ES-I3 (cell line): Measurements from ENCODE around the gene ARGFX.

Source experiments
- H3K36me3 ChIP-seq: 2 replicates; pipeline ENCODE4 v1.6.1; 2013; ENCODE audit warnings: mild to moderate bottlenecking, low read length, control low read depth, moderate library complexity; ENCODE audit not compliant: insufficient read depth
- H3K4me1 ChIP-seq: 2 replicates; pipeline ENCODE4 v1.6.1; 2013; ENCODE audit warnings: mild to moderate bottlenecking, control low read depth, low read length; ENCODE audit not compliant: insufficient read depth
- H3K9ac ChIP-seq: 2 replicates; pipeline ENCODE4 v1.6.1; 2013; ENCODE audit warnings: low read depth, mild to moderate bottlenecking, low read length, moderate library complexity
- H3K9me3 ChIP-seq: 2 replicates; pipeline ENCODE4 v1.6.1; 2013; ENCODE audit warnings: mild to moderate bottlenecking, low read length, moderate library complexity; ENCODE audit not compliant: control insufficient read depth, insufficient read depth

Gene ARGFX

DNA sequence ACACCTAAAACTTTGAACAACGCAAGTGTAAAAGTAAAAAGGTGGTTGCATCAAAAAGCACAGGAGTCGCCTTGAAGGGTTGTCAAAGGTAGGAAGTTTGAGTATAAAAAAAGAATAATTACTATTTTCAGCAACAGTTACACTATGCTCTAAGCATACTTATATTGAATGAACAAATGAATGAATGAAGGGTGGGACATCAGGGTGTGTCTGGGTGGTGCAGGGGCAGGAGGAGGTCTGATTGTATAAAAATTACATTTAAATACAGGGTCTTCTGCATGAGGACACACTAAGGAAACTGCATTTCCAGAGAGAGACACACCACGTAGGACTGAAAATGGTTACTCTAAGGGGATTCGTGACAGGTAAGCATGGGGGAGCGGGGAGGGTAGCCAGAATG lies at the start of gene ARGFX:
Gene ARGFX, plus strand, starts transcription at position 301 of the 400 bp plus-strand sequence. CDS start 2,765 bp downstream, outside the sequence.
- Histone ChIP-seq H3K9ac (no peak within 1 kb of the TSS), H3K4me1 (peaks cover 10% of the 10 kb centered on the region), H3K36me3 (no peaks in the 10 kb centered on the region), H3K9me3 (no peaks in the 10 kb centered on the region)

DNA sequence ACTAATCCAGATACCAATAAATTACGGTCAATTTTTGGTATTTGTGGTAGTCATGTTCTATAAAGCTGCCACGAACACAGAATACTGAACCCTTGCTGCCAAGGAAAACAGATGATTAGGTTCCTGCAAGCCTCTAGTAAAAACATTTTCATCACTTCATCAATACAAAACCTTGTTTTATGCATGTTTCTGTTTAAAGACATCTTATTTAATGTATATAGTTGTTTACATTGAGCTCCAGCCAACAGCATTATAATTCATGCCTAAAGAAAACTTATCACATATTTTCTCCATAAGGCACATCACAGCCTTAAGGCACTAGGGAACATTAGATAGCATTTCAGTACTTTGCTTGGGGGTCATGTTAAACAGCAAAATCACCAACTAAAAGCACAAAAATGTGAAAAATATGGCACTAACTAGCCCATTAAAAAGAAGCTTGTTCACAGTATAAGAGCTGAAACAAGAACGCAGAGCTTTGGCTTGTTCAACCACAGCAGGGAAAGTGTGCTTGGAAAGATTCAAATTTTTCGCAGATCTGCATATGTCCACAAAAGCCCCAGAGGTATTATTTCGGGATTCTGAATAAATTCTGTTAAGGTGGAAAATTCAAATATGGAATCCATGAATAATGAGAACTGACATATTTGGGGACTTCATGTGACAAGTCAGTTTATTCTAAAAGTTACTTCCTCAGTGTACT lies 49.6 kb upstream of the ARGFX start:
- H3K9ac ChIP-seq, result no peak overlapping the region
- peaks cover 3% of the 10 kb centered on the region for H3K36me3 ChIP-seq
- no peaks in the 10 kb centered on the region for H3K4me1 ChIP-seq

GRCh38 chr3:121520510-121520909 lies 47.2 kb upstream of the ARGFX start:
- Histone ChIP-seq H3K9ac (no peak overlapping the region), H3K36me3 (peaks cover 3% of the 10 kb centered on the region), H3K9me3 (no peaks in the 10 kb centered on the region), H3K4me1 (no peaks in the 10 kb centered on the region)

More for the DNA sequence above, 49.6 kb upstream of the ARGFX start:
- H3K9me3 ChIP-seq, result no peaks in the 10 kb centered on the region

DNA sequence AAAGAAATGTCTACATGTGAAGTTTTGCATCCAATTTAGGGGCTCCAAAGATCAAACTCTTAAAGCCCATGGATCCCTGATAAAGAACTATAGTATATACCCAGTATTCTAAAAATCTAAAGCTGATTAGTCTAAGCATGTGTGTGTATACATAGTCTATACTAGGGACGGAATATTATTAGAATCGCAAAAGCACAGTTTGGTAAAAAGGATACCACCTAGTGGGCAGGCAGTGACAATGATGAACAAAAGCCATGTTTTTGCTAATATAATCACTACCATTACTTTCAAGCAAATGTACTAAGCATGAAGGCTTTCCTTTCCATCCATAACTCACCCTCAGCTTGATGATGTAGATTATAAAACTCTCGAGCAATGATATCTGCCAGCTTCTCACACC lies 38.4 kb upstream of the ARGFX start:
- H3K4me1 ChIP-seq, result no peaks in the 10 kb centered on the region
- H3K36me3 ChIP-seq, result peaks cover 17% of the 10 kb centered on the region
- no peak overlapping the region for H3K9ac ChIP-seq
- no peaks in the 10 kb centered on the region for H3K9me3 ChIP-seq

DNA sequence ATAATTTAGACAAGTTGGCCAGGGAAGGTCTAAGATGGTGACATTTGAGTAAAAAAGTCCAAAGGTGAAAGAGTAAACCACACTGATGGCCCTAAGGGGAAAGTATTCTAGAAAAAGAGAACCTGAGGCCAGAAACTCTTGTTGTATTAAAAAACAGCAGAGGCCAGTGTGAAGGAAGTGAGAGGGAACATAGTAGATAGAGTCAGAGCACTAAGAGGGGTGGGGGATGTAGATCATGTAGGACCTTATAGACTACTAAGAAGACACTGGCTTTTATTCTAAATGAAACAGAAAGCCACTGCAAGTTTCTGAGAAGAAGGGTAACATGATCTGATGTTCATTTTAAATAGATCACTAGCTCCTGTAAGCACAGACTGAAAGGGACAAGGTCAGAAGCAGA lies 36.5 kb upstream of the ARGFX start:
- H3K9ac ChIP-seq, result no peak overlapping the region
- H3K36me3 ChIP-seq, result peaks cover 13% of the 10 kb centered on the region
- no peaks in the 10 kb centered on the region for H3K9me3 ChIP-seq
- no peaks in the 10 kb centered on the region for H3K4me1 ChIP-seq

DNA sequence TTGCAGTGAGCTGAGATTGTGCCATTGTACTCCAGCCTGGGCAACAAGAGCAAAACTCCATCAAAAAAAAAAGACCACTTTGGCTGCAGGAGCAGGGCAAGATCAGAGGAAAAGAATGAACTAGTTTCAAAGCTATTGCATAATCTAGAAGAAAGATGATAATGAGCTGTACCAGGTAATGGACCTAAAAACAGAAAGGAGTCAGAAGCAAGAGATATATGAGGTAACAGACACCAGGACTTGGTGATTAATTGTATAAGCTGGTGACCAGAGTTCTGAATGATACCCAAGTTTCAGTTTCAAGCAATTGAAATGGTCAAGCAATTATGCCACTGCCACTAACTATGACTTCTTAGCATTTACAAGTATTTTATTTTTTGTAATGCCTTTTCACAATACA lies 24.8 kb upstream of the ARGFX start:
- Histone ChIP-seq H3K9ac (no peak overlapping the region), H3K9me3 (no peaks in the 10 kb centered on the region), H3K4me1 (no peaks in the 10 kb centered on the region), H3K36me3 (peaks cover 9% of the 10 kb centered on the region)

DNA sequence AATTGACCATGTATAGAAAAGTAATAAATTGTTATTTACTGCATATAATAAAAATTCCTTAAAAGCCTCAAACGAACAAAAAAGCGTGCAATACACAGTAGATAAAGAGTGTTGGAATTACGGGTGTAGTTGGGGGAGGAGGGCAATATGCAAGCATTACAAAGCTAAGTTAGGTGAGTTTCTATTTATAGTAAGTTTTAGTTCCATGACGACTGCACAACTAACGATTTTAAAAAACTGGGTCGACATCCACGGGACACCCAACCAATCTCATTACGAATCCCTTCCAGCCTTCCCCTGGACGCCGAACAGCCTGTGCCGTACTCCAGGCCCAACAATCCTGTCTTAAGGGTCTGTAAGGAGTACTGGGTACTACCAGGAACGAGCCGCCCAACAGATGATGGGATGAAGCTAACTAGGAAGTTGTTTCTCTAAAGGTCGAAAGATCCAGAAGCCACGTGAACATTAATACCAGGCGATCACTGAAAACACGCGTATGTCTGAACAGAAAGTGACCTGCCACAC lies 22.6 kb upstream of the ARGFX start:
- H3K9me3 ChIP-seq, result no peaks in the 10 kb centered on the region
- peaks cover 8% of the 10 kb centered on the region for H3K36me3 ChIP-seq
- peak overlapping the region; percentile 92 for H3K9ac ChIP-seq
- H3K4me1 ChIP-seq, result no peaks in the 10 kb centered on the region

DNA sequence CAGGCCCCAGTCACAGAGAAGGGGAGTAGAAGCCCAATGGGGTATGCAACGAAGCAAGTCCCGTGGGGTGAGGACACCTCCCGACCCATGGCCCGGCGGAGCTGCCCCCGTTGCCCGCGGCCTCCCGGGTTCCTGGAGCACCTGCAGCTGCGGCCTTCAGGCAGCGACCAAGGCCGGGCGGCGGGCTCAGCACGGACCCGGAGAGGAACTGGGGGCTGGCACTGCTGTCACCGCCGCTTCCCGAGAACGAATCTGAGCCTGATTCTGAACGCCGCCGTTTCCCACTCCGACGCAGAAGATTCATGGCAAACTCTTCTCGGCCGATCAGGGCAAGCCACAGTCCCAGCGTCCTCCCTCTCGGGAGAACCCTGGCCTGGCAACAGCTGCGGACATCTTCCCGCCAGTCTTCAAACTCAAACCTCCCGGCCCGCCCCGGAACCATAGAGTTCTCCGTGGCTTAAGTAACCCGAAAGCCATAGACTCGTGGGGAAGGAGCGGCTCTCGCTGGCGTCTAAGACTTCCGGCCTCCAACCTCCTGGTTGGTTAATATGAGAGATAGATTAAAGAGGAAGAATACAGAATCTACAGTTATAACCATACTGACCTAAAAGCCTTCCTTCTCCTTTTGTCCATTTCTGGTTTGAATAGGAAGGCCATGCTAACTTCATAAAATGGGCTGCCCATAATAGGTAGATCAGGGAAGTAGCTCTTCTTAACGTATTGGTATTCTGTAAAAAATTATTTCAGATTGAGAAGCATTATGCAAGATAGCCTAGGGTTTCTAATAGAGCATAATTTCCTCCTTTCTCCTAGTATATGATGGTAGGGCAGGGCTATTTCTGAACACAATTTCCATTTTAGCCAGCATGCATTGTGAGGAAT lies 21.9 kb upstream of the ARGFX start, which contains the start of gene POLQ:
Gene POLQ, minus strand, starts transcription at position 415 of the 882 bp plus-strand sequence. Its CDS starts 111 bp downstream, at position 304.
- no peaks in the 10 kb centered on the region for H3K9me3 ChIP-seq
- H3K36me3 ChIP-seq, result peaks cover 5% of the 10 kb centered on the region; the same call in 1 of the 2 replicates
- peak within 1 kb of the TSS; percentile 92 for H3K9ac ChIP-seq
- H3K4me1 ChIP-seq, result 0 out of 2 replicates have a peak, but pooled peaks cover 3% of the 10 kb centered on the region

GRCh38 chr3:121552379-121552778 lies 15.4 kb upstream of the ARGFX start:
- H3K36me3 ChIP-seq, result no peaks in the 10 kb centered on the region
- no peak overlapping the region for H3K9ac ChIP-seq
- 0 out of 2 replicates have a peak, but pooled peaks cover 3% of the 10 kb centered on the region for H3K4me1 ChIP-seq
- 0 out of 2 replicates have a peak, but pooled peaks cover 4% of the 10 kb centered on the region for H3K9me3 ChIP-seq

GRCh38 chr3:121552797-121553196 lies 15.0 kb upstream of the ARGFX start:
- Histone ChIP-seq H3K36me3 (no peaks in the 10 kb centered on the region), H3K4me1 (0 out of 2 replicates have a peak, but pooled peaks cover 3% of the 10 kb centered on the region), H3K9ac (no peak overlapping the region), H3K9me3 (0 out of 2 replicates have a peak, but pooled peaks cover 4% of the 10 kb centered on the region)

DNA sequence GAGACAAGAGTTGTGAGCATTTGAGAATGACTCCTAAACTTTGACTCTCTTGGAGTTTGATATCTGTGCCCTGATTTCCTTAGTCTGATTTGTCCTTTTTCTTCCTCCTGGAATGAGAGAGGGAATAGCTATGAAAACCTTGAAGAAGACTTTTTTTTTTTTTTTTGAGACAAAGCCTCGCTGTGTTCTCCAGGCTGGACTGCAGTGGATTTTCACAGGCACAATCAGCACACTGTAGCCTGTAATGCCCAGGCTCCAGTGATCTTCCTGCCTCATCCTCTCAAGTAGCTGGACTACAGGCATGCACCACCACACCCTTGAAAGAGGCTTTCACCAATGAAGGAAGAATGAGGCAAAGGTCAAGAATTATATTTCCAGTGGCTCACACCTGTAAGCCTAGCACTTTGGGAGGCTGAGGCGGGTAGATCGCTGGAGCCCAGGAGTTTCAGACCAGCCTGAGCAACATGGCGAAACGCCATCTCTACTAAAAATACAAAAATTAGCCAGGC lies 10.3 kb upstream of the ARGFX start:
- Histone ChIP-seq H3K9ac (no peak overlapping the region), H3K9me3 (0 out of 2 replicates have a peak, but pooled peaks cover 4% of the 10 kb centered on the region), H3K4me1 (peaks cover 3% of the 10 kb centered on the region; the same call in 1 of the 2 replicates), H3K36me3 (no peaks in the 10 kb centered on the region)

- no peaks in the 10 kb centered on the region for H3K36me3 ChIP-seq
- no peaks in the 10 kb centered on the region for H3K9me3 ChIP-seq
- peaks cover 3% of the 10 kb centered on the region; the same call in 1 of the 2 replicates for H3K4me1 ChIP-seq
- no peak overlapping the region for H3K9ac ChIP-seq
Measured at GRCh38 chr3:121562148-121562547, 5.6 kb upstream of the ARGFX start.

GRCh38 chr3:121566773-121567172 lies 976 bp upstream of the ARGFX start:
- no peaks in the 10 kb centered on the region for H3K36me3 ChIP-seq
- no peak overlapping the region for H3K9ac ChIP-seq
- peaks cover 13% of the 10 kb centered on the region for H3K4me1 ChIP-seq
- H3K9me3 ChIP-seq, result no peaks in the 10 kb centered on the region

- H3K36me3 ChIP-seq, result no peaks in the 10 kb centered on the region
- H3K9ac ChIP-seq, result no peak overlapping the region
- no peaks in the 10 kb centered on the region for H3K9me3 ChIP-seq
- H3K4me1 ChIP-seq, result peaks cover 13% of the 10 kb centered on the region
Measured at GRCh38 chr3:121574449-121574848, 6.7 kb downstream of the ARGFX start.
